Endothelial cell of umbilical vein (primary cell): ENCODE data around the gene MAP6D1.

Experiments
- CTCF ChIP-seq, 2 donors: IDR thresholded peaks; 1 replicate in 1 of 2; 2 replicates in 1 of 2; pipeline ENCODE4 v1.5.1; 2011; ENCODE audit warnings: low read length in 2 of 2, mild to moderate bottlenecking in 2 of 2, moderate library complexity in 2 of 2, control low read depth in 1 of 2, inconsistent platforms in 1 of 2, low read depth in 1 of 2; ENCODE audit not compliant: insufficient read depth in 1 of 2; ENCODE audit errors: extremely low read depth in 1 of 2
- EZH2 ChIP-seq: IDR thresholded peaks from 2 replicates; pipeline ENCODE4 v1.6.1; 2012; ENCODE audit warnings: borderline replicate concordance, low read depth, mild to moderate bottlenecking, moderate library complexity, low read length, inconsistent platforms; ENCODE audit not compliant: severe bottlenecking
- GATA2 ChIP-seq: IDR thresholded peaks from 2 replicates; pipeline ENCODE4 v1.7.0; 2011; ENCODE audit warnings: low read depth, mild to moderate bottlenecking, moderate library complexity, mixed read lengths, low read length; ENCODE audit not compliant: insufficient read length, insufficient read depth
- MAX ChIP-seq: IDR thresholded peaks from 2 replicates; pipeline ENCODE4 v1.6.1; 2011; ENCODE audit not compliant: insufficient read depth, insufficient read length
- POLR2A ChIP-seq: IDR thresholded peaks from 2 replicates; pipeline ENCODE4 v1.6.1; 2012; ENCODE audit warnings: low read depth, mild to moderate bottlenecking, control low read depth, low read length
- POLR2AphosphoS5 ChIP-seq: IDR thresholded peaks from 2 replicates; pipeline ENCODE4 v1.6.1; 2012; ENCODE audit warnings: low read depth, mild to moderate bottlenecking, control low read depth, low read length, moderate library complexity; ENCODE audit not compliant: insufficient read depth

GRCh38 chr3:183822631-183823030 lies 2.7 kb downstream of the MAP6D1 start:
- no peak for TF ChIP-seq EZH2
- TF ChIP-seq POLR2A, result no peak
- TF ChIP-seq CTCF (IDR thresholded peaks at IDR 0.05; ENCODE audit: extremely low read depth in 1 of 2, insufficient read depth in 1 of 2, low read depth in 1 of 2, low read length in 2 of 2), result no peak
- TF ChIP-seq GATA2, result no peak
- no peak for TF ChIP-seq MAX
- no peak for TF ChIP-seq POLR2AphosphoS5
